ENCODE measurements around the gene USP40.

USP40 gene

DNA sequence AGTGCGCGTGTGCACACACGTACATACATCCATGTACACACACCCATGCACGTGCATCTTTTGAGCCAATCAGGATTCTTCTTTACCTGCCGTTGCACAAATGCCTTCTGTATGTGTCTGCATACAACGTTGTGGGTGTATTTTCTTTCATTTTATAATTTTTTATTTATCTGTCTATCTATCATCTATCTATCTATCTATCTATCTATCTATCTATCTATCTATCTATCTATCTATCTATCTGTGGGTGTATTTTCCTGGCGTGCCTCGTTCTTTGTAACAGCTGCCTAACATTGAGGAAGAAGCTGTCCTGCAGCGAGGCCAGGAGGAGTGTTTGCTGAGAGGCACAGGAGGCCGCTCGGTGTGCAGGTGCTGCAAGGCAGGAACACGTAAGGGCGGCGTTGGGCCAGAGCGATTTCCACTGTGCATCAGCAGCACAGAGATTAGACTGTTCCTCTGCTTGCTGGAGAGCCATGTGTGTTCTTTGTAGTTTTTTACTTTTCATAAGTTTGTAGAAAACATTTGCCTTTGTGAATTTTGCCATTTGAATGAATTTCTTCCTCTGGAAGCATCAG lies 127.9 kb downstream of the USP40 start:
- H3K9me3 ChIP-seq (ENCODE audit: control insufficient read depth, low read length): no peaks in the 10 kb centered on the region
- no peaks in the 10 kb centered on the region for H3K4me1 ChIP-seq
- H3K27ac ChIP-seq: no peak overlapping the region

GRCh38 chr2:233437439-233437955 lies 129.1 kb downstream of the USP40 start:
- TF ChIP-seq CTCF (IDR thresholded peaks at IDR 0.05): no peak
- no peaks in the 10 kb centered on the region for H3K4me1 ChIP-seq
- H3K36me3 ChIP-seq (ENCODE audit: control insufficient read depth, insufficient read depth, low read length): no peaks in the 10 kb centered on the region
- no peaks in the 10 kb centered on the region for H3K9me3 ChIP-seq (ENCODE audit: control insufficient read depth, low read length)
- no peak overlapping the region for H2AFZ ChIP-seq
- H3K27me3 ChIP-seq (ENCODE audit: control insufficient read depth, insufficient read depth, low read length): no peaks in the 10 kb centered on the region
- H3K4me3 ChIP-seq (ENCODE audit: low read depth, low read length): no peak overlapping the region
- H3K4me2 ChIP-seq (ENCODE audit: low read length): no peak overlapping the region
- H3K9ac ChIP-seq: no peak overlapping the region
- H3K27ac ChIP-seq: no peak overlapping the region
- no peaks in the 10 kb centered on the region for H3K79me2 ChIP-seq

More for the DNA sequence above, 127.9 kb downstream of the USP40 start:
- Histone ChIP-seq H3K4me3 (ENCODE audit: low read depth, low read length) (no peak overlapping the region), H3K36me3 (ENCODE audit: control insufficient read depth, insufficient read depth, low read length) (no peaks in the 10 kb centered on the region), H2AFZ (no peak overlapping the region), H3K79me2 (no peaks in the 10 kb centered on the region), H3K9ac (no peak overlapping the region), H3K27me3 (ENCODE audit: control insufficient read depth, insufficient read depth, low read length) (no peaks in the 10 kb centered on the region), H3K4me2 (ENCODE audit: low read length) (no peak overlapping the region)
- no peak for TF ChIP-seq CTCF (IDR thresholded peaks at IDR 0.05)

- Histone ChIP-seq H2AFZ (no peak overlapping the region), H3K79me2 (no peaks in the 10 kb centered on the region), H3K36me3 (ENCODE audit: control insufficient read depth, insufficient read depth, low read length) (no peaks in the 10 kb centered on the region), H3K4me3 (ENCODE audit: low read depth, low read length) (no peak overlapping the region), H3K4me2 (ENCODE audit: low read length) (no peak overlapping the region), H3K27ac (no peak overlapping the region), H3K4me1 (no peaks in the 10 kb centered on the region), H3K27me3 (ENCODE audit: control insufficient read depth, insufficient read depth, low read length) (no peaks in the 10 kb centered on the region), H3K9me3 (ENCODE audit: control insufficient read depth, low read length) (no peaks in the 10 kb centered on the region), H3K9ac (no peak overlapping the region)
- TF ChIP-seq CTCF (IDR thresholded peaks at IDR 0.05): no peak
Observed at GRCh38 chr2:233436691-233437438, 129.7 kb downstream of the USP40 start.

GRCh38 chr2:233436191-233436581 lies 130.4 kb downstream of the USP40 start:
- Histone ChIP-seq H2AFZ (no peak overlapping the region), H3K4me2 (ENCODE audit: low read length) (no peak overlapping the region), H3K27me3 (ENCODE audit: control insufficient read depth, insufficient read depth, low read length) (no peaks in the 10 kb centered on the region), H3K4me1 (no peaks in the 10 kb centered on the region), H3K27ac (no peak overlapping the region), H3K79me2 (no peaks in the 10 kb centered on the region), H3K36me3 (ENCODE audit: control insufficient read depth, insufficient read depth, low read length) (no peaks in the 10 kb centered on the region), H3K9me3 (ENCODE audit: control insufficient read depth, low read length) (no peaks in the 10 kb centered on the region), H3K9ac (no peak overlapping the region), H3K4me3 (ENCODE audit: low read depth, low read length) (no peak overlapping the region)
- no peak for TF ChIP-seq CTCF (IDR thresholded peaks at IDR 0.05)
